ENCODE data around the gene KEL.

Gene KEL

DNA sequence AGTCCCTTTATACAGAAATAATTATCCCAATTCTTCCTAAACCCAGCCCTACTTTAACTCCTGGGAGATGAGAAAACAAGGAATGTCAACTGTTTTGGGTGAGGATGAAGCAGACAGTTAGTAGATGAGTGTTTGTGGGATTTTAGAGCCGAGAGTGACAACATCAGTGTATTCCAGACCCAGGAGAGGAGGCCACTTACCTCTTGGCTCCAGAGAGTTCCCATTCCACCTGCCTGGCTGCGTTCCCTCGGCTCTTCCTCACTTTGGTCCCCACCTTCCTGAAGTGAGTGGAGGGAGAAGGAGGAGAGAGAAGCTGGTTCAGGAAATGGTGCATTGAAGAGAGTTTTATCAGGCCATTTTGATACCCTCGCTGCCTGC lies 579 bp downstream of the KEL start:
- DNase-seq = no peak

DNA sequence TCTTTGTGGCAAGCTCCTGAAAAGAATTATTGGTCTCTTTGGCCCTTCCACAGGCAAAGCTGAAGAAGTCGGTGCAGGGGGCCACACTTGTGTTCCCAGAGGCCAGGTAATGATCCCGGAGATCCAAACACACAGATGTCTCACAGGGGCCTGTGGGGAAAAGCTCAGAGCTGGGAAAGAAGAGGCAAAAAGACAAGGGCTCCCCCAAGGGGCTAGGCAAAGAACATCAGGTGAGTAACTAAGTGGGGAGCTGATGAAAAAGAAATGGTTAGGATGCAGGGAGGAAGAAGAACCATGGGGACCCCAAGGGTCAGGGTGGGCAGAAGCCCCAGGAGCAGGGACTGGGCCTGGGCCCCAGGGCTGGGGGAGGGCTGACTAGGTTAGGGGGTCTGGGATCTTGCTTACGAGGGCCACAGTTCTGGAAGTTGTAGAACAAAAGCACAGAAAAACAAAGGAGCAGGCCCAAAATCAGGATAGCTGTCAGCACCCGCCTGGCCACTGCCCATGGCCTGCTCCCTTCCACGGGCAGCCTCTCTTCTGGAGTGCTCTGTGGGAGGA lies 1.1 kb downstream of the KEL start:
- DNase-seq = no peak

DNA sequence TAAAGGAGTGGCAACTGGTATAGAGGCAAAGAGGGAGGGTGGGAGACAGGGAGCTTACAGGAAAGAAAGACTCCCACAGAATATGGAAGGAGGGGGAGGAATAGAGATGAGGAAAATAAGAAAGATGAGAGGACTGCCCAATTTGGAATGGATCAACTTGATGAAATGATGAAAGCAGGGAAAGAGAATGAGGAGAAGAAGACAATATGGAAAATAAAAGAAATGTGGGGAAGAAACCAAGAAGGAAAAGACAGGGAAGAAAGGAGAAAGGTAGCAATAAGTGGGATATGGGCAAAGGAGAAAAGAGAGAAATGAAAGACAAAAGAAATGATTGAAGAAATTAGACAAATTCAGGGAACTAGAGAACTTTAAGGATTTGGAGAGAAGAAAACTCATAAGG lies 3.0 kb downstream of the KEL start:
- DNase-seq = no peak

DNA sequence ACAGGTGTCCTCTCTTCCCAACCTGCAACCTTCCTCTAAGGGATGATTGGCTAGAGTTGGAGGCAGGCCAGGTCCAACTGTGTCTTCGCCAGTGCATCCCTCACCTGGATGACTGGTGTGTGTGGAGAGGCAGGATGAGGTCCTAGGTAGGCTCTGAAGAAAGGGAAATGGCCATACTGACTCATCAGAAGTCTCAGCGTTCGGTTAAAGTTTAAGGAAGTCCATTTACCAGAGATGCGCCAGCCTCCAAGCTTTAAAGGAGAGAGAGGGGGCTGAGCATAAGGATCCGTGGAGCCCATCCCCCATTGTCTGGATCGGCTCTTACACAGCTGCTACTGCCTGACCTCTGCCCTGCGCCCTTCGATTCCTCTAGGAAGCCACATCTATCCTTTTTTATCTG lies 4.4 kb downstream of the KEL start:
- DNase-seq = no peak

DNA sequence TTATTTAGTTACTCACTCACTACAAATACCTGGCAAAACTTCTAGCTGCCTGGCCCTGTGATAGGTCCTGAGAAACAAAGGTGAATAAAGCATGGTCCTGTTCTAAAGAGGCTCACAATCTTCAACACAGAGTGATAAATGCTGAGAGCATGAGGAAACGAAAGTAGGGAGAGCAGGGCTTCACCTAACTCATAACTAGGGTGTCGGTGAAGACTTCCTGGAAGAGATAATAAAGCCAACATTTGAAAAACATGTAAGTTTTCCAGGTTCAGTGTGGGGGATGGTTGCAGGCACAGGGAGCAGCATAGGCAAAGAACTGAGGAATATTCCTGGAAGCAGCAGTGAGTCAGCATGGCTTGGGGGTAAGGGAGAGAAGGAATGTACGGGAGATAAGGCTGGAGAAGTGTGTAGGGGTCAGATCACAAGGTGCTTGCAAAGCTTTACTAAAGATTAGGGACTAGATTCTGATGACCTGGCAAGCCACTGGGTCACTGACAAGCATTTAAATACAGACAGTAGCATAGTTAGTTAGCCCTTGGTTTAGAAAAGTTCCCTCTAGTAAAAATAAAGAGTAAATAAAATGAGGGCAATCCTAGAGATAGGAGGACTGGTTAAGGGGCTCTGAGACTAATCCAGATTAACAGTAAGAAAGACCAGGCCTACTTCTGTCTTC lies 5.1 kb downstream of the KEL start:
- DNase-seq = no peak

DNA sequence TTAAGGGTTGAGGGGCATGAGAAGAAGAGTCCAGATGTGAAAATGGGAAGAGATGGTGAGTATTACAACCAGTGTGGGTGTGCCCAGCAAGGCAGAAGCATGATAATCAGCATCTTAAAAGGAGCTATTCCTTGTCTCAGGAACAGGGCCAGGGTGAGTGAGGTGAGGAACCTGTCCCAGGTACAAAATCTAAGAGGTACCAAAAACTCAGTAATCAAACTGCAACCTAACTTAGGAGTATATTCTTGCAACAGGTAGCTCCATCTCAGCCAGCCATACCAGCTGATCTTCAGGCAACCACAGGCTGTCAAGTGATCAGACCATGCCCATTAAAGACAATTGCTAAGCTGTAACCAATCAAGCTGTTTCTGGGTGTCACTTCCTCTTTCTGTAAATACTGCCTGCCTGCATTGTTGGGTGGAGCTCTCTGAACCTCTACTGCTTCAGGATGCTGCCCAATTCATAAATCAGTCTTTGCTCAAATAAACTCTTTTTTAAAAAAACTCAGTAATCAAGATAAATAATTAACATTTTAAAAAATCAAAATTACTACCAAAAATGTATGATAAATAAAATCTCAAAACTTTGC lies 7.4 kb downstream of the KEL start:
- DNase-seq = no peak

DNA sequence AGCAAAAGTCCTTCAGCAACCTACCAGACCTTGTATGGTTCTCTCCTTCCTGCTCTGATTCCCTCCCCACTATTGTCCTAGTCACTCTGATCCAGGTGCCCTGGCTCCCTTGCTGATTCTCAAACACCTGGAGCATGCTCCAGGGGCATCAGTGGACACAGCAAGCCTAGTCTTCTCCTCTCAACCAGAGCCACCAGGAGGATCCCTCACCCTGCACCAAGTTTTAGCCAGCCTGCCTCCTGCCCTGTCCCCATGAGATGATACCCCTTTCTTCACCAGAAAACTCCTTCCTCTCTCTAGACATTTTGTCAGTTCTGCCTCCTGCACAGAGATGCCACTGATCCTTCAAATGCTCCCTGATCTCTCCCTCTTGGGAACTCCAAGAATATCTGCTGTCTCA lies 11.9 kb downstream of the KEL start:
- no peak for DNase-seq

GRCh38 chr7:142948603-142949002 lies 13.6 kb downstream of the KEL start:
- DNase-seq = no peak

- no peak for DNase-seq
These were observed 17.2 kb downstream of the KEL start for GRCh38 chr7:142945001-142945400.

DNA sequence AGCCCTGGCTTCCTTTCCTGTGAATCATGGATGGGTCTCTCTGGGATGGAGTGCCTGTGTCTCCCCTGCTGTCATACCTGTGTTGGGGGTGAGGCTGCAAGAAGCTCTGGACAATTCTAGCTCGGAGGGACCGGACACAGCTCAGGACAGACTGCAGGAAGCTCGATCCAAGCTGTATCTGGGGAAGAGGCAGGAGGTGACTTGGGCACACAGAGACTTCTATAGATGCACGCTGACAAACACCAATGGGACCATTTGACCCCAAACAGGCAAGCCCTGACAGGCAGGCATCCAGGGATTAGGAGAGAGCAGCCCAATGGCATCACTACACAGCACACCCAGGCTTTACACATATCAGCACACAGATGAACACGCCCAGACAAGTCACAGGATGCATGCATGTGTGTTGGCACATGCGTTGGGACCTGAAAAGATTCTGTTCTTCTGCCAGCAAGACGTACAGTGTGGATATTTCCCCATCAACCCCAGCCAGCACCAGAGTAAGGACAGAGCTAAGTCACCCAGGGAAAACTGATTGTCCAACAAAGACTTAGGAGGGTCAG lies 18.4 kb downstream of the KEL start:
- no peak for DNase-seq

- no peak for DNase-seq
These were observed 19.4 kb downstream of the KEL start for GRCh38 chr7:142942746-142943145.

DNA sequence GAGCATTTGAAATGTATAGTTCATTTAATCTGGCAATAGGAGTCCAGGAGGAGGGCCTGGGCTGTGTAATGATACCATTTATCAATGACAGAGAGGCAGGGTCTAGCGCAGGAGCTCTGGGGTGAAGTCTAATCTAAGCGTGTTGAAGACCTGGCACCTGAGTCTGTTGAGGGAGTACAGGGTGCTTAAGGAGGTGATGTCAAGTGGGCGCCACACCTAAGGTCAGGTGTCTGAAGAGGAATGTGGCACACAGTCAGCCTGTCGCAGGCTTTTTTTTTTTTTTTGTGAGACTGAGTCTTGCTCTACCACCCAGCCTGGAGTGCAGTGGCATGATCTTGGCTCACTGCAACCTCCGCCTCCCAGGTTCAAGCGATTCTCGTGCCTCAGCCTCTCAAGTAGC lies 20.6 kb downstream of the KEL start:
- DNase-seq = no peak

DNA sequence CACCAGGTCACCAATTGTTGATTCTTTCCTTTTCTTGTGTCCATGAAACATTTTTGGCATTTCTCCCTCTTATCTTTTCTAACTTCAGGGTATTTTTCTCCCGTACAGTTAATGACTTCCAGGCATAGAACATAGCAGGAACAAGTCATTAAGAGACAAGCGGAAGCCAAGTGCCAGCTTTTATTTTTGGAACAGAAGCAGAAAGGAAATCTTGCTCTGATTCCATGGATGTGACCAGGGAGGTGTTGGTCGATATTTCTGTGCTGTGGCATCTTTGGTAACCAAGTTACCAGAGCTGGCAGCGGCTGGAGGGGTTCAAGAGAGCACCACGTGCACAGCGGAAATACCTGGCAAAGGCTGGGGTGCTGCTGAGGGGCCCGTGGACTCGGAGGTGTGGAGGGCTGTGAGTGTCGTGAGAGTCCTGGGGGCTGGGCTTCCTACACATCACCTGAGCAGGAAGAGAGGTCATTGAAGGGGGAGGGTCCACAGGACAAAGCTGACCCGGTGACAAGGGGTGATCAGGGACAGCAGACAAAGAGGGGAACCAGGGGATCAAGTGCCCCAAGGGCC lies 21.1 kb downstream of the KEL start:
- no peak for DNase-seq

DNA sequence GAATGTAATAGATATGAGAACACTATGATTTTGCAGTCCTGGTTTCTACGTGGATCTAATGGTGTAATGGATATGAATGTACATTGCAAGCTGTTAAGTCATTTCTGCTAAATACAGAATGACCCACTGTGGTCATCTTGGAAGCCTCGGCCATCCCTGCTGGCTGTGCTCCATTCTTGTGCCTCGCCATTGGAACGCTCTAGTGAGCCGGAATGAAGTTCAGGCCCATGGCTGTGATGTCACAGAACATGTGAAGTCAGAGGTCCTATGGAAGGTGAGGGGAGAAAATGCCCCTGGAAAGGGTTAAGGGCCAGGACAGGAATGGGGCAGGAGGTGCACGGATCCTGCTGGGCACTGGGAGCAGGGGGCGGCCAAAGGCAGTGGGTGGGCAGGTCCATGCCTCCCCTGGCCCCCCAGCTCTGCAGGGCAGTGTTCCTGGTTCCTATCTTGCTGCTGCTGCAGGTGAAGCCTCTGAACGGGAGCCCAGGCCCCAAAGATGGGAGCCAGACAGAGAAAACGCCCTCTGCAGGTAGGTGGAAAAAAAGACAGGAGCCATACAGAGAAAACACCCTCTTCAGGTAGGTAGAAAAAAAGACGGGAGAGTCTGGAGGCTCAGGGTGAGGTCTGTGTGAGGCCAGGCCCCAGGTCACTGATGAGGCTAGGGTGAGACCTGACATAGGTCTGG lies 22.8 kb downstream of the KEL start, which contains the start of gene LLCFC1:
TSS of gene LLCFC1 (plus strand) at position 259 of the 685 bp plus-strand sequence. CDS start at position 397, 138 bp downstream.
- DNase-seq = no peak

GRCh38 chr7:142938611-142939010 lies 23.6 kb downstream of the KEL start:
- no peak for DNase-seq

DNA sequence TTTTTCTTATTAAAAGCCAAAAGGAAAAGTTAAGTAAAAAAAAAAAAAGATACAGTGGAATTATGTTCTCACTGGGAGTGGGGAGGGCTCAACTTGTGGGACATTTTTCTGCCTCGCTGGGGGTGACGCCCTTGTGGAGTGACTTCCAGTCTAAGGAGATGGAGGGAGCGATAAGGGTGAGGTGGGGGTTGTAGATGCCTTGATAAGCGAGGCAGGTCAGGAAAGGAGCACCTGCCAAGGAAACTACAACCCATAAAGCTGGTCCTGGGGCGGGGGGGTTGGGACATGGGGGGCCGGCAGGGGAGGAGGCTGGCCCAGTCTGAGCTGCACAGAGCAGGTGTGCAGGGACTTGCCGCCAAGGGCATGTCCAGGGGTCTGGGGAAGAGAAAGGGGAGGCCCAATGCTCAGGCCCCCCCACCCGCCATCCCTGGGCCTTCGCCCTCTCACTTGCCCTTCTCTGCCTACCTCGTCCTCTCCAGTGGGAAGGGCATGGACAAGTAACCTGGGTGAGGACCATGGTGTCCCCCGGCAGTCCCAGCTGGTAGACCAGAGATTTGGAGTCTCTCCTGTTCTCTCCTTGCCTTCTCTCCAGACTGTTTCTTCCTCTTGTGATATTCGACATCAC lies 26.1 kb downstream of the KEL start:
- no peak for DNase-seq

- DNase-seq = no peak
These were observed 28.1 kb downstream of the KEL start for GRCh38 chr7:142934056-142934455.

GRCh38 chr7:142933624-142934023 lies 28.5 kb downstream of the KEL start, which contains the start of gene TRPV5:
TRPV5 (minus strand) TSS chr7:142933746; CDS start chr7:142933459, 287 bp downstream.
- DNase-seq = no peak

DNA sequence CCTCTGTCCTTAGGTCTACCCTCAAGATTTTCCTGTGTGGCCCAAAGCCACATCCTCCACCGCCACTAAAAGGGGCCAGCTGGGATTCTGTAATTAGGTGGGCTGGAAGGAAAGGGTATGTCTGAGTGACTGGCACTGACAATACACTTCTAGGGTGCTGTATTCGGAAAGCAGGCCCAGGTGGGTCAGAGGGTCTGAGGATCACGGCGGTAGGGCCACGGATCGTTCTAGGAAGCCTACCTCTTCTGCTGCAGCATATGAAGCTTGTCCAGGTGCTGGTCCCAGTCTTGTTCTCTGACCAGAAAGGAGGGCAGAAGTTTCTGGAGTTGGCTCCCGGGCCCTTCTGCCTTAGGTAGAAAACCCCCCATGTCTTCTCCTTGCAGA lies 29.1 kb downstream of the KEL start:
- no peak for DNase-seq

DNA sequence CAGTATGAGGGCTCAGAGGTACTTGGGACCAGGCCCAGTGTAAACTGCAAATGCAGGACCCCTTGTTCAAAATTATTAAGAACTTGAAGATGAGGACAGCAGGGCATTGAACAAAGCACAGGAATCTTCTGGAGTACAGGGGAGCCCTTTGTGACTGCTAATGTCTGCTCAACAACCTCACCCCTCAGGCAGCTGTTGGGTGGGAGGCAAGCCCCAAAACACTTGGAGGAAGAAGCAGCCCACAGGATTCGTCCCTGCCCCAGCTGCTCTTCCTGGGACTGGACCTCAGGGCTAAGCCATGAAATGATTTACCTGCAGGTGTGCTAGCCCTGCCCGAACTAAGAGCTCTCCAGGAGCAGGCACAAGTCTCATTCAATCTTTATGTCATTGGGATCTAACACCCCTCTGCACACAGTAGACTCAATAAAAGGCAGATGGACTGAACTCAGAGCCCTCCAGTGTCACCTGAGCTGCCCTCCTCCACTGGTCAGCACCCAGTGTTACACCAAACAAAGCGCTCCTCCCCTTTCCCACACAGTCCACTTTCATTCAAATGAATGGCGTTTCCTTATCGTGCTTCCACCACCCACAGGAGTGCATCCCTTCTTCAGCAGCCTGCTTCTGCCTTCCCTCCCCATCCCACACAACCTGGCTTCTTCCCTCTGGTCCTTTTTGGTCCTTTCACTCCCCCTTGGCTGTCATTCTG lies 29.6 kb downstream of the KEL start:
- no peak for DNase-seq

DNA sequence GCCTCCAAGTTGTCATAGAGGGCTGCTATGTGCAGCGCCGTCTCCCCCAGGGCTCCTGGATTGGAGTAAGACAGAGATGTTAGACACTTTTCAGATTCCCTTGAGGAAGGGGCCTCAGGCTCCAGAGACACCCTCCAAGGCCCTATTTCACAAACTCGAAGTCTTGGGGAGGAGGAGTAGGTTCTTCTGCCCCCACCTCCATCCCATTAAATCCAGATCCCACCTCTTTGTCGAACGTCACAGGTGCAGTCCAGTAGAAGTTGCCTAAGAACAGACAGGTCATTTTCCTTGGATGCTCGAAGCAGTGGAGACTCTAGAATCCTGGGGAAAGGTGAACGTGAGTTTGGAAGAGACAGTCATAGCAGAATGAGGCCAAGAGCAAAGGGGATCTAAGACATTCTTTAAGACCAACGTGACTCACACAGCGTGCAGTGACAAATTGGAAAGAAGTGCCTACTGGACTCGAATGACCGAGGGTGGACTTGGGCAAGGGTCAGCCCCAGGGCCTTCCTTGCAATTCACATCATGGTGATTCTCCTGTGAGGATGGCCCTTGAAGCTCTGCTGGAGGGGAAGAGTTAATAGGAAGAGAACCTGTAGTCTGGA lies 31.9 kb downstream of the KEL start:
- DNase-seq = no peak

DNA sequence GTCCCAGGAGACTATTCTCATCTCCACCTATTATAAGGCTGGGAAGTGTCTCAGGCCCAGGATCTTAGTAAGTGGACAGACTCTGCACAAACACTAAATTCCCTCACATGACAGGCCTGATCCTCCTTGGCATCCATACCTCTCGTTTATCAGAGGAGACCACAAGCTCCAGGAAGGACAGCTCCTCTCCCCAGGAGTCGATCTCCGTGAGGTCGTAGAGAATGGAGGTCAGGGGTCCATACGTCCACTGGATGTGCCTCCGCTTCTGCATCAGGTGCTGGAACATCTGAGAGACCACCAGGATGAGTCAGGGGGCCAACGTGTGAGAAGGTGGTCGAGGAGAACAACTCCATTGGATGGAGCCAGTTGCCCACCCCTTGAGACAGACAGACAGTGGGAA lies 34.2 kb downstream of the KEL start:
- no peak for DNase-seq
